ENCODE data around the gene ATP6V0A4. TPM values are rescaled to one million over a fixed set of nuclear protein-coding genes. Genes with fewer than 3 reads are reported as not detected.

ATP6V0A4 gene
- not detected for total RNA-seq

GRCh38 chr7:138797715-138798320 is at the start of gene ATP6V0A4, which contains the start of gene TMEM213:
TSS of gene ATP6V0A4 (minus strand) at chr7:138798196. CDS start at chr7:138771247, 26,949 bp downstream.
TSS of gene TMEM213 (plus strand) at chr7:138797994. CDS start at chr7:138798105, 111 bp downstream.
- no peaks in the 10 kb centered on the region for H3K36me3 ChIP-seq
- no peak for DNase-seq (ENCODE audit: extremely low spot score)
- intact Hi-C loops (cut with DNase I): no loop called here
- H3K9me3 ChIP-seq: no peaks in the 10 kb centered on the region
- no peak within 1 kb of the TSS for H3K27ac ChIP-seq (replicated peaks in 1 of 4)
- 31% methylated on average over 14 of the region's 14 CpGs for WGBS
- TF ChIP-seq POLR2AphosphoS5 (IDR thresholded peaks at IDR 0.05): no peak
- TF ChIP-seq CTCF (IDR thresholded peaks at IDR 0.05): no peak
- no peak for TF ChIP-seq EP300 (IDR thresholded peaks at IDR 0.05)
- TF ChIP-seq POLR2A (IDR thresholded peaks at IDR 0.05; ENCODE audit: low read depth): no peak
- H3K4me3 ChIP-seq: no peak within 1 kb of the TSS
- no peaks in the 10 kb centered on the region for H3K4me1 ChIP-seq
- H3K27me3 ChIP-seq: peaks cover 0 to 17% (median 0%) of the 10 kb centered on the region in 4 donors

GRCh38 chr7:138845711-138846110 is 47.7 kb upstream of the ATP6V0A4 start:
- intact Hi-C loops (cut with DNase I): no loop called here
- no peaks in the 10 kb centered on the region for H3K4me1 ChIP-seq
- TF ChIP-seq CTCF (IDR thresholded peaks at IDR 0.05): no peak
- TF ChIP-seq POLR2AphosphoS5 (IDR thresholded peaks at IDR 0.05): no peak
- TF ChIP-seq EP300 (IDR thresholded peaks at IDR 0.05): no peak
- TF ChIP-seq POLR2A (IDR thresholded peaks at IDR 0.05; ENCODE audit: low read depth): no peak
- no peak overlapping the region for H3K27ac ChIP-seq (replicated peaks in 1 of 4)
- H3K36me3 ChIP-seq: peaks cover 0 to 9% (median 2%) of the 10 kb centered on the region in 4 donors
- H3K27me3 ChIP-seq: no peaks in the 10 kb centered on the region
- DNase-seq (ENCODE audit: extremely low spot score): no peak
- no peak overlapping the region for H3K4me3 ChIP-seq
- WGBS: 43% methylated on average over 2 of the region's 2 CpGs
- peaks cover 0 to 4% (median 0%) of the 10 kb centered on the region in 4 donors for H3K9me3 ChIP-seq

GRCh38 chr7:138843632-138844580 is 45.9 kb upstream of the ATP6V0A4 start:
- Histone ChIP-seq H3K4me1 (no peaks in the 10 kb centered on the region), H3K9me3 (no peaks in the 10 kb centered on the region), H3K36me3 (peaks cover 0 to 9% (median 0%) of the 10 kb centered on the region in 4 donors), H3K4me3 (no peak overlapping the region), H3K27ac (replicated peaks in 1 of 4) (no peak overlapping the region), H3K27me3 (no peaks in the 10 kb centered on the region)
- no peak for DNase-seq (ENCODE audit: extremely low spot score)
- no peak for TF ChIP-seq POLR2AphosphoS5 (IDR thresholded peaks at IDR 0.05)
- no peak for TF ChIP-seq EP300 (IDR thresholded peaks at IDR 0.05)
- TF ChIP-seq CTCF (IDR thresholded peaks at IDR 0.05): no peak
- TF ChIP-seq POLR2A (IDR thresholded peaks at IDR 0.05; ENCODE audit: low read depth): no peak
- WGBS: 85% methylated on average over 10 of the region's 20 CpGs
- intact Hi-C loops (cut with DNase I): no loop called here

DNA sequence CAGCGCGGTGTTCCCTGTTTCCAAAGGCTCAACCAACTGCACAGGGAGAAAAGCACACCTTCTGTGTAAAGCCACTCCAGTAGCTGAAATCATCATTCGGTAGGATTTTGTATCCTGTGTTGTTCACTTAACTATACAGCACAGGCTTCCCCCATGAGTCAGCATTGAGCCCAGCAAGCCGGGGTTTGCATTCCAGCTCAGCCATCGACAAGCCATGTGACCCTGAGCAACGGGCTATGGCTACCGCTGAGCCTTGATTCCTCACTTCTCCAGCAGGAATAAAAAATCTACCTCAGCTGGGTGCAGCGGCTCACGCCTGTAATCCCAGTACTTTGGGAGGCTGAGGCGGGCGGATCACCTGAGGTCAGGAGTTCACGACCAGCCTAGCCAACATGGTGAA is 44.1 kb upstream of the ATP6V0A4 start:
- Histone ChIP-seq H3K36me3 (peaks cover 0 to 15% (median 0%) of the 10 kb centered on the region in 4 donors), H3K27me3 (no peaks in the 10 kb centered on the region), H3K4me1 (peaks cover 0 to 4% (median 0%) of the 10 kb centered on the region in 4 donors), H3K27ac (replicated peaks in 1 of 4) (no peak overlapping the region), H3K4me3 (no peak overlapping the region), H3K9me3 (no peaks in the 10 kb centered on the region)
- WGBS: 83% methylated on average over 12 of the region's 12 CpGs
- intact Hi-C loops (cut with DNase I): no loop called here
- no peak for TF ChIP-seq POLR2AphosphoS5 (IDR thresholded peaks at IDR 0.05)
- TF ChIP-seq POLR2A (IDR thresholded peaks at IDR 0.05; ENCODE audit: low read depth): no peak
- no peak for TF ChIP-seq EP300 (IDR thresholded peaks at IDR 0.05)
- TF ChIP-seq CTCF (IDR thresholded peaks at IDR 0.05): no peak
- no peak for DNase-seq (ENCODE audit: extremely low spot score)

Measured in esophagus muscularis mucosa (tissue), 4 donors.